Astrocyte of the hippocampus (primary cell): Measurements from ENCODE around the gene S100A11.

Experiments
- DNase-seq: peaks from one replicate; pipeline ENCODE4 v3.0.0; 2011; ENCODE audit warnings: low read depth, low spot score

S100A11 gene

GRCh38 chr1:151985768-151986167 lies 51.0 kb downstream of the S100A11 start:
- no peak for DNase-seq

GRCh38 chr1:151985270-151985669 lies 51.5 kb downstream of the S100A11 start:
- DNase-seq, result no peak

GRCh38 chr1:151984313-151984956 lies 52.4 kb downstream of the S100A11 start:
- peak; percentile 33 for DNase-seq
